ENCODE measurements around the gene RBL2.
A peak's percentile ranks its signal among the peaks of the same experiment; 100 is the strongest.

Gene RBL2

GRCh38 chr16:53433930-53434376, 318 bp upstream of the RBL2 start:
- no peaks in the 10 kb centered on the region for H3K36me3 Mint-ChIP-seq
- H3K27ac Mint-ChIP-seq = peak overlapping the region; percentile 94
- no peaks in the 10 kb centered on the region for H3K27me3 Mint-ChIP-seq
- H3K4me1 Mint-ChIP-seq = peaks cover 26% of the 10 kb centered on the region
- peak overlapping the region; percentile 95 for H3K4me3 Mint-ChIP-seq
- no peak for ATAC-seq
- no peaks in the 10 kb centered on the region for H3K9me3 Mint-ChIP-seq

DNA sequence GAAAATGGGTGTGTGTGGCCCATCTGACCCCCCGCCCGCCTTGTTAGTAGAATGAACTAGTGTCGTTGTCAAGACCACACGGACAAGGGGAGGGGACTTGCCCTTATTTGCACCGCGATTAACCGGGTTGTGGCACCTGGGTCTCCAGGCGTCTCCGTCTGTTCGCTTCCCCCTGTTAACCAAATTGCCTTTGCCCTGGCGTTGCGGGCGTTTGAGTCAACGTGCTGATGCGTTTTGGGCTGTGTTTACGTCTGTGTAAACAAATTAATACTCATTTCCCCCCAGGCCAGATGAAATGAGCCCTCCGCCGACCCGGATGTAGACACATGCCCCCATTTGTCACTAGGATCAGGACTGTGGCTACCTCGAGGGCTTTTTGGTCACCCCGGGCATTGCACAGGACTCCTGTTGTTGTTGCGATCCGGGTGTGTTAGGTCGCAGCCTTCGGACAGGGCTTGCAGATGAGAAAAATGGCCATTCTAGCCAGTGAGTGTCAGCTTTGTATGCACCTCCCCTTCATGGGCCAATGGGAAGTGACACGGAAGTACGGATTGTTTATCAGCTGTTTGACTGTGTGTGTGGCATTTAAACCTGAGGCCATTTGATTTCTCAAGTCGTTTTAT, 906 bp downstream of the RBL2 start:
- ATAC-seq = peak; percentile 92
- Mint-ChIP-seq H3K27ac (peak overlapping the region; percentile 94), H3K4me1 (peaks cover 26% of the 10 kb centered on the region), H3K9me3 (no peaks in the 10 kb centered on the region), H3K4me3 (peak overlapping the region; percentile 95), H3K27me3 (no peaks in the 10 kb centered on the region), H3K36me3 (no peaks in the 10 kb centered on the region)

GRCh38 chr16:53440125-53440524, 5.9 kb downstream of the RBL2 start:
- H3K9me3 Mint-ChIP-seq = no peaks in the 10 kb centered on the region
- H3K27me3 Mint-ChIP-seq = no peaks in the 10 kb centered on the region
- H3K27ac Mint-ChIP-seq = no peak overlapping the region
- H3K4me3 Mint-ChIP-seq = no peak overlapping the region
- H3K36me3 Mint-ChIP-seq = peaks cover 8% of the 10 kb centered on the region
- peaks cover 32% of the 10 kb centered on the region for H3K4me1 Mint-ChIP-seq
- ATAC-seq = no peak

DNA sequence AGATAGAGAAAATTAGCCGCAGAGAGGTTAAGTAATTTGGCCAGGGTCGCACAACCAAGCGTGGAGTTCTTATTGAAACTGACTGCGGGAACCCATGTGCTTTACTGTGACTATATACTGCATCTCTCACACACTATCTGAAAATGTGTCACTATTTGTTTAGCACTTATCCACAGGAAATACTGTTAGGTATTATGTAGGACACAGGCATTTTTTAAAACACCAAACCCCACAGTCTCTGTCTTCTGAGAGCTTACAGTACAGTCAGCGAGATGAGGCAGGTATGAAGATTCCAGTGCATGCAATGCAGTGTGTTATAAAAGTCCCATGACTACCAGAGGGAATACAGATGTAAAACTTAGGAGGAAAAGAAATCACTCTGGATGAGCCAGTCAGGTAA, 11.3 kb downstream of the RBL2 start:
- no peaks in the 10 kb centered on the region for H3K9me3 Mint-ChIP-seq
- no peak overlapping the region for H3K4me3 Mint-ChIP-seq
- no peaks in the 10 kb centered on the region for H3K27me3 Mint-ChIP-seq
- no peak overlapping the region for H3K27ac Mint-ChIP-seq
- no peak for ATAC-seq
- peaks cover 33% of the 10 kb centered on the region for H3K36me3 Mint-ChIP-seq
- H3K4me1 Mint-ChIP-seq = peaks cover 4% of the 10 kb centered on the region

- Mint-ChIP-seq H3K4me3 (no peak overlapping the region), H3K4me1 (no peaks in the 10 kb centered on the region), H3K27me3 (no peaks in the 10 kb centered on the region), H3K36me3 (peaks cover 28% of the 10 kb centered on the region), H3K27ac (no peak overlapping the region), H3K9me3 (no peaks in the 10 kb centered on the region)
- ATAC-seq = no peak
Observed at GRCh38 chr16:53446090-53446489, 11.8 kb downstream of the RBL2 start.

- Mint-ChIP-seq H3K27me3 (no peaks in the 10 kb centered on the region), H3K9me3 (no peaks in the 10 kb centered on the region), H3K27ac (no peak overlapping the region), H3K4me1 (no peaks in the 10 kb centered on the region), H3K4me3 (no peak overlapping the region), H3K36me3 (peaks cover 52% of the 10 kb centered on the region)
- no peak for ATAC-seq
Observed at GRCh38 chr16:53449816-53450517, 15.7 kb downstream of the RBL2 start.

- H3K36me3 Mint-ChIP-seq = peaks cover 67% of the 10 kb centered on the region
- H3K4me1 Mint-ChIP-seq = peaks cover 34% of the 10 kb centered on the region
- ATAC-seq = no peak
- H3K27me3 Mint-ChIP-seq = no peaks in the 10 kb centered on the region
- no peak overlapping the region for H3K4me3 Mint-ChIP-seq
- H3K27ac Mint-ChIP-seq = no peak overlapping the region
- no peaks in the 10 kb centered on the region for H3K9me3 Mint-ChIP-seq
Observed at GRCh38 chr16:53453928-53454327, 19.7 kb downstream of the RBL2 start.

- H3K9me3 Mint-ChIP-seq = no peaks in the 10 kb centered on the region
- no peaks in the 10 kb centered on the region for H3K27me3 Mint-ChIP-seq
- peaks cover 73% of the 10 kb centered on the region for H3K36me3 Mint-ChIP-seq
- no peak overlapping the region for H3K27ac Mint-ChIP-seq
- peaks cover 34% of the 10 kb centered on the region for H3K4me1 Mint-ChIP-seq
- H3K4me3 Mint-ChIP-seq = no peak overlapping the region
- ATAC-seq = no peak
Observed at GRCh38 chr16:53456625-53457024, 22.4 kb downstream of the RBL2 start.

GRCh38 chr16:53457670-53458069, 23.4 kb downstream of the RBL2 start:
- H3K27ac Mint-ChIP-seq = no peak overlapping the region
- H3K4me1 Mint-ChIP-seq = peaks cover 34% of the 10 kb centered on the region
- no peaks in the 10 kb centered on the region for H3K27me3 Mint-ChIP-seq

DNA sequence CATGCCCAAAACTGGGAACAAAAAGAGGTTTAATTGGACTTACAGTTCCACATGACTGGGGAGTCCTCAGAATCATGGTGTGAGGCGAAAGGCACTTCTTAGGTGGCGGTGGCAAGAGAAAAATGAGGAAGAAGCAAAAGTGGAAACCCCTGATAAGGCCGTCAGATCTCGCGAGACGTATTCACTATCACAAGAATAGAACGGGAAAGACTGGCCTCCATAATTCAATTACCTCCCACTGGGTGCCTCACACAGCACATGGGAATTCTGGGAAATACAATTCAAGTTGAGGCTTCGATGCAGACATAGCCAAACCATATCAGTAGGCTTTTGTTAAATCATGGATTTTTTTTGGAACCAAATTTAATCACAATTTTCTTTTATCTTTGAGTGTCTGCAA, 24.4 kb downstream of the RBL2 start:
- ATAC-seq = no peak
- no peaks in the 10 kb centered on the region for H3K9me3 Mint-ChIP-seq
- H3K36me3 Mint-ChIP-seq = peaks cover 82% of the 10 kb centered on the region
- H3K27me3 Mint-ChIP-seq = no peaks in the 10 kb centered on the region
- H3K4me3 Mint-ChIP-seq = no peak overlapping the region
- no peak overlapping the region for H3K27ac Mint-ChIP-seq
- H3K4me1 Mint-ChIP-seq = peaks cover 34% of the 10 kb centered on the region

More at GRCh38 chr16:53457670-53458069, 23.4 kb downstream of the RBL2 start:
- no peaks in the 10 kb centered on the region for H3K9me3 Mint-ChIP-seq
- H3K4me3 Mint-ChIP-seq = no peak overlapping the region
- peak; percentile 95 for ATAC-seq
- H3K36me3 Mint-ChIP-seq = peaks cover 79% of the 10 kb centered on the region

DNA sequence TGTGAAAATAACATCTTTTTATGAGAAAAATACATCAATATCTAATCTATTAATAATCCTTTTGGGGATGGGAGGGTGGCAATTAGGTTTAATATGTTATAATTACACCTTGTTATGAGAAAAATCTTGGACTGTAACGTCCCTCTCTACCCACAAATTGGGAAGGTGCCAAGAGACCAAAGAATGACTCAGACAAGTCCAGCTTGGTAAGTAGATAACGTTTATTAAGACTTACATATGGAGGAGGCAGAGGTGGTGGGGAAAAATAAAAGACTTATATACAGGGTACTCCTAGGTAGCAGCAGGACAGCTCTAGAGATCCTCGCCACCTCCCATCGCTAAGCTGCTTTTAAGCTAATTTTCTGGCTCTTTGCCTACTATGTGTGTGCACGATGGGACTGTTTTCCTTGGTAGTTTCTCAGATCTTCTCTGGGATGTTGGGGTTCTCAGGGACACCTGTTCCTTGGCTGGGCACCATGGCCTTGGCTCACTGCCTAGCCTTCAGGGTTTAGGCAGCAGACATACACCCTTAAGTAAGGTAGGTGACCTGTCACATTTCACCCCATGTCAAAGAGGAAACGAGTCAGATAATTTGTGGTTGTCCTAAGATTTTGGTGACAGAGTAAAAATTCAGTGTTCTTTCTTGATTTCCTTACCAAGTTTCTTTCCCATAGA, 31.5 kb downstream of the RBL2 start:
- Mint-ChIP-seq H3K4me3 (no peak overlapping the region), H3K9me3 (no peaks in the 10 kb centered on the region), H3K4me1 (no peaks in the 10 kb centered on the region), H3K36me3 (peaks cover 45% of the 10 kb centered on the region), H3K27me3 (no peaks in the 10 kb centered on the region), H3K27ac (no peak overlapping the region)
- no peak for ATAC-seq

- no peak overlapping the region for H3K27ac Mint-ChIP-seq
- peaks cover 78% of the 10 kb centered on the region for H3K36me3 Mint-ChIP-seq
- H3K4me1 Mint-ChIP-seq = no peaks in the 10 kb centered on the region
- H3K27me3 Mint-ChIP-seq = no peaks in the 10 kb centered on the region
- H3K9me3 Mint-ChIP-seq = peaks cover 3% of the 10 kb centered on the region
- H3K4me3 Mint-ChIP-seq = no peak overlapping the region
- ATAC-seq = no peak
Observed at GRCh38 chr16:53476867-53477266, 42.6 kb downstream of the RBL2 start.

DNA sequence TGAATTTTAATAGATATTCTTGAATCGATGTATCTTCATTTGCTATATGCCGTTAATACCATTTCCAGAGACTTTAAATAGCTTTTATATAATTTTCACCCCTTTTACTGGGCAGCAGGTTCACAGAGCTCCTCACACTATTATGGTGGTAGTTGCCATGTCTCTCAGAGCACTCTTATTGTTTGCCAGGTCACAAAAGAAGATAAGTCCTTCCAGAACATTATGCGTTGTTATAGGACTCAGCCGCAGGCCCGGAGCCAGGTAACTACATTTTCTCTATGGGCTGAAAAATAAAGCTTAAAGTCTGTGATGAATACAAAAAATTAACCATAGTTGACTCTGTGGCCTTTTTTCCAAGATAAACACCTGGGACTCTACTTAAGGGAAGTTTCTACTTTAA, 44.7 kb downstream of the RBL2 start:
- peaks cover 79% of the 10 kb centered on the region for H3K36me3 Mint-ChIP-seq
- no peaks in the 10 kb centered on the region for H3K27me3 Mint-ChIP-seq
- H3K9me3 Mint-ChIP-seq = peaks cover 3% of the 10 kb centered on the region
- no peak overlapping the region for H3K4me3 Mint-ChIP-seq
- H3K27ac Mint-ChIP-seq = no peak overlapping the region
- H3K4me1 Mint-ChIP-seq = no peaks in the 10 kb centered on the region
- ATAC-seq = no peak

- Mint-ChIP-seq H3K27me3 (no peaks in the 10 kb centered on the region), H3K27ac (no peak overlapping the region), H3K4me3 (no peak overlapping the region), H3K36me3 (peaks cover 84% of the 10 kb centered on the region), H3K4me1 (no peaks in the 10 kb centered on the region), H3K9me3 (peaks cover 6% of the 10 kb centered on the region)
- no peak for ATAC-seq
Observed at GRCh38 chr16:53480394-53480793, 46.1 kb downstream of the RBL2 start.

GRCh38 chr16:53482123-53482522, 47.9 kb downstream of the RBL2 start:
- no peak for ATAC-seq
- Mint-ChIP-seq H3K9me3 (peaks cover 8% of the 10 kb centered on the region), H3K4me3 (no peak overlapping the region), H3K36me3 (peaks cover 87% of the 10 kb centered on the region), H3K4me1 (no peaks in the 10 kb centered on the region), H3K27me3 (no peaks in the 10 kb centered on the region), H3K27ac (no peak overlapping the region)

DNA sequence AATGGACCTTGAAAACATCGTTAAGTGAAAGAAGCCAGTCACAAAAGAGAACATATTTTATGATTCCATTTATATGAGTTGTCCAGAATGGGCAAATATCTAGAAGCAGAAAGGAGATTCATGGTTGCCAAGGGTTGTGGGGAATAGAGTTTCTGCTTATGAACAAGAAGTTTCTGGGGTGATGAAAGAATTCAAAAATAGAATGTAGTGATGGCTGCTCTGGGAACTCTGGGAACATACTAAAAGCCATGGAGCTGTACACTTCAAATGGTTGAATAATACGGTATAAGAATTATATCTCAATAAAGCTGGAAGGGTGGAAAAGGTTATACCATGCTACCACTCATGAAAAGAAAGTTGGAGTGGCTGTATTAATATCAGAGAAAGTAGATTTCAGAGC, 50.3 kb downstream of the RBL2 start:
- Mint-ChIP-seq H3K27me3 (no peaks in the 10 kb centered on the region), H3K9me3 (peaks cover 6% of the 10 kb centered on the region), H3K4me1 (no peaks in the 10 kb centered on the region), H3K36me3 (peaks cover 82% of the 10 kb centered on the region), H3K27ac (no peak overlapping the region), H3K4me3 (no peak overlapping the region)
- ATAC-seq = no peak

All from stimulated activated memory B cell treated with anti-CD40 and anti-IgM and Interleukin-4, amounts not matched to agents 10 μg/mL and 1 μg/mL and 100 μg/mL, for 72 hours (primary cell).